ENCODE data around the gene RCSD1. TPM values are rescaled to one million over a fixed set of nuclear protein-coding genes. Genes with fewer than 3 reads are reported as not detected.
"Not testable (repeated sequence)": the region's sequence is repeated elsewhere in the genome, so short reads cannot be mapped to it uniquely, and the experiment has no call there.

RCSD1 gene
- total and polyA plus RNA-seq, 2 of the 4 experiments (the other 2 are of a cell fraction) = 0.03 TPM; not detected in 1

GRCh38 chr1:167612587-167613385 is 17.2 kb upstream of the RCSD1 start:
- Histone ChIP-seq H4K5ac (ENCODE audit: low read depth, low read length) (no peak overlapping the region), H3K4me3 (ENCODE audit: insufficient read depth, low read depth, low read length) (no peak overlapping the region), H2AFZ (replicated peaks; ENCODE audit: low read length, poor library complexity) (no peak overlapping the region), H3K14ac (replicated peaks; ENCODE audit: low read depth, low read length) (no peak overlapping the region), H3K23ac (ENCODE audit: low read depth, low read length) (no peak overlapping the region), H4K20me1 (ENCODE audit: insufficient read depth, low read length) (no peaks in the 10 kb centered on the region), H3K9me1 (ENCODE audit: insufficient read depth, low read length) (no peaks in the 10 kb centered on the region), H3K27ac (ENCODE audit: insufficient read depth, low read length) (no peak overlapping the region), H2AK5ac (ENCODE audit: low read depth, low read length) (no peak overlapping the region), H3K4me2 (ENCODE audit: low read depth, low read length) (no peak overlapping the region), H2BK120ac (ENCODE audit: low read depth, low read length) (no peak overlapping the region), H2AK9ac (replicated peaks; ENCODE audit: low read depth, low read length, poor library complexity) (no peak overlapping the region), H3K36me3 (ENCODE audit: control insufficient read depth, insufficient read depth, low read length) (no peaks in the 10 kb centered on the region), H3K4ac (ENCODE audit: low read depth, low read length) (no peak overlapping the region), H3K9me3 (ENCODE audit: control insufficient read depth, insufficient read depth, low read length) (no peaks in the 10 kb centered on the region), H4K8ac (ENCODE audit: low read depth in 2 of 2, low read length in 2 of 2) (no peak overlapping the region), H3K79me1 (ENCODE audit: low read depth in 1 of 2, low read length in 2 of 2) (no peaks in the 10 kb centered on the region), H3K56ac (ENCODE audit: extremely low read depth, insufficient read depth, low read length) (no peak overlapping the region), H3K4me1 (ENCODE audit: control insufficient read depth, insufficient read depth, low read length) (0 out of 2 replicates have a peak, but pooled peaks cover 4% of the 10 kb centered on the region), H3K27me3 (ENCODE audit: control insufficient read depth, insufficient read depth, low read length) (no peaks in the 10 kb centered on the region; the same call in 1 of the 2 replicates), H3K18ac (ENCODE audit: low read depth, low read length) (no peak overlapping the region), H2BK15ac (ENCODE audit: low read depth, low read length) (no peak overlapping the region), H2BK20ac (ENCODE audit: low read depth, low read length) (no peak overlapping the region), H3K9ac (ENCODE audit: low read depth, low read length) (no peak overlapping the region), H2BK5ac (ENCODE audit: low read depth, low read length, poor library complexity, severe bottlenecking) (no peak overlapping the region), H4K91ac (ENCODE audit: insufficient read depth, low read depth, low read length) (no peak overlapping the region)
- POLR2A ChIA-PET (ENCODE audit: unreplicated experiment) = no interaction called here
- dilution Hi-C loops (cut with HindIII; ENCODE audit: low sequenced_read_pairs, unreplicated experiment) (no loop called here), in situ Hi-C loops (cut with MboI; ENCODE audit: low sequenced_read_pairs) (no loop called here), intact Hi-C loops (cut with micrococcal nuclease) (no loop called here)
- DNase-seq (no peak), ATAC-seq (ENCODE audit: low read depth) (no peak)
- TF ChIP-seq CEBPB (IDR thresholded peaks at IDR 0.05; ENCODE audit: low read depth, low read length) (no peak), RAD21 (IDR thresholded peaks at IDR 0.05; ENCODE audit: low read length) (no peak), RFX5 (IDR thresholded peaks at IDR 0.05; ENCODE audit: low read depth, low read length) (no peak), FOS (IDR thresholded peaks at IDR 0.05; ENCODE audit: low read depth, low read length) (no peak), MXI1 (IDR thresholded peaks at IDR 0.05; ENCODE audit: borderline replicate concordance, low read depth, low read length) (no peak), CHD1 (IDR thresholded peaks at IDR 0.05; ENCODE audit: low read depth, low read length) (no peak), SMC3 (IDR thresholded peaks at IDR 0.05; ENCODE audit: low read depth, low read length) (no peak), RCOR1 (IDR thresholded peaks at IDR 0.05; ENCODE audit: insufficient replicate concordance, low read length) (no peak)
- BruUV-seq (replicated peaks) = no TSS peak
- WGBS, 2 experiments (ENCODE audit: extremely low coverage in 2 of 2, insufficient read length in 1 of 2) = no CpG with 5 or more reads among the region's 2 CpGs
- CTCF ChIA-PET = no interaction called here

GRCh38 chr1:167613984-167614383 is 16.0 kb upstream of the RCSD1 start:
- intact Hi-C loops (cut with micrococcal nuclease); H3K14ac ChIP-seq (replicated peaks; ENCODE audit: low read depth, low read length); H2BK20ac ChIP-seq (ENCODE audit: low read depth, low read length); H4K20me1 ChIP-seq (ENCODE audit: insufficient read depth, low read length); H4K8ac ChIP-seq (ENCODE audit: low read depth in 2 of 2, low read length in 2 of 2); H3K18ac ChIP-seq (ENCODE audit: low read depth, low read length); H2AK5ac ChIP-seq (ENCODE audit: low read depth, low read length); H2BK120ac ChIP-seq (ENCODE audit: low read depth, low read length); H4K91ac ChIP-seq (ENCODE audit: insufficient read depth, low read depth, low read length); POLR2A ChIA-PET (ENCODE audit: unreplicated experiment); H3K79me1 ChIP-seq (ENCODE audit: low read depth in 1 of 2, low read length in 2 of 2); H3K4ac ChIP-seq (ENCODE audit: low read depth, low read length); H2AFZ ChIP-seq (replicated peaks; ENCODE audit: low read length, poor library complexity); H2BK5ac ChIP-seq (ENCODE audit: low read depth, low read length, poor library complexity, severe bottlenecking); H3K56ac ChIP-seq (ENCODE audit: extremely low read depth, insufficient read depth, low read length); H2BK15ac ChIP-seq (ENCODE audit: low read depth, low read length); H3K9me1 ChIP-seq (ENCODE audit: insufficient read depth, low read length); dilution Hi-C loops (cut with HindIII; ENCODE audit: low sequenced_read_pairs, unreplicated experiment); H3K23ac ChIP-seq (ENCODE audit: low read depth, low read length); H3K4me2 ChIP-seq (ENCODE audit: low read depth, low read length); H3K4me3 ChIP-seq (ENCODE audit: insufficient read depth, low read depth, low read length); H3K9ac ChIP-seq (ENCODE audit: low read depth, low read length); H3K27me3 ChIP-seq (ENCODE audit: control insufficient read depth, insufficient read depth, low read length); H2AK9ac ChIP-seq (replicated peaks; ENCODE audit: low read depth, low read length, poor library complexity); H3K9me3 ChIP-seq (ENCODE audit: control insufficient read depth, insufficient read depth, low read length); in situ Hi-C loops (cut with MboI; ENCODE audit: low sequenced_read_pairs); H3K4me1 ChIP-seq (ENCODE audit: control insufficient read depth, insufficient read depth, low read length); H3K36me3 ChIP-seq (ENCODE audit: control insufficient read depth, insufficient read depth, low read length); DNase-seq; H4K5ac ChIP-seq (ENCODE audit: low read depth, low read length); BruUV-seq (replicated peaks); H3K27ac ChIP-seq (ENCODE audit: insufficient read depth, low read length); ATAC-seq (ENCODE audit: low read depth); CTCF ChIA-PET: not testable (repeated sequence)
- WGBS, 2 experiments (ENCODE audit: extremely low coverage in 2 of 2, insufficient read length in 1 of 2) = no CpG with 5 or more reads among the region's 2 CpGs

All from IMR-90 (cell line).